ENCODE measurements around the gene SIX4. TPM values are rescaled to one million over a fixed set of nuclear protein-coding genes. Genes with fewer than 3 reads are reported as not detected.

The SIX4 gene
- total and polyA plus RNA-seq, 7 donors = 0.85 to 44.8 (median 26.1) TPM

- TF ChIP-seq CTCF (IDR thresholded peaks at IDR 0.05) = no peak
- Histone ChIP-seq H3K9me3 (no peaks in the 10 kb centered on the region), H3K4me3 (no peak overlapping the region), H3K27ac (no peak overlapping the region), H3K4me1 (no peaks in the 10 kb centered on the region), H3K36me3 (ENCODE audit: insufficient read depth in 1 of 2, low read depth in 1 of 2) (no peaks in the 10 kb centered on the region), H3K27me3 (ENCODE audit: insufficient read depth in 3 of 3, low read length in 2 of 3) (no peaks in the 10 kb centered on the region)
- DNase-seq (no peak), ATAC-seq (no peak)
- intact Hi-C loops (cut with DNase I) = no loop called here
Observed at GRCh38 chr14:60677701-60678100, 46.5 kb downstream of the SIX4 start.

- Histone ChIP-seq H3K4me1 (peaks cover 6% of the 10 kb centered on the region), H3K27me3 (ENCODE audit: insufficient read depth in 3 of 3, low read length in 2 of 3) (no peaks in the 10 kb centered on the region), H3K9me3 (no peaks in the 10 kb centered on the region), H3K4me3 (no peak overlapping the region), H3K27ac (peak overlapping the region; percentile 51), H3K36me3 (ENCODE audit: insufficient read depth in 1 of 2, low read depth in 1 of 2) (no peaks in the 10 kb centered on the region)
- ATAC-seq (peak; percentile 51 to 83 (median 72)), DNase-seq (no peak)
- no peak for TF ChIP-seq CTCF (IDR thresholded peaks at IDR 0.05)
- intact Hi-C loops (cut with DNase I) = no loop called here
- 46 to 52% (median 46%) methylated on average over 3 of the region's 3 CpGs for WGBS, 3 donors
Observed at GRCh38 chr14:60670989-60671388, 53.2 kb downstream of the SIX4 start.

GRCh38 chr14:60668431-60669112, 55.6 kb downstream of the SIX4 start:
- DNase-seq (no peak), ATAC-seq (peak in 1 of 4 donors; percentile 37)
- Histone ChIP-seq H3K4me3 (no peak overlapping the region), H3K27me3 (ENCODE audit: insufficient read depth in 3 of 3, low read length in 2 of 3) (no peaks in the 10 kb centered on the region), H3K9me3 (no peaks in the 10 kb centered on the region), H3K4me1 (peaks cover 20% of the 10 kb centered on the region), H3K27ac (peak overlapping the region; percentile 37), H3K36me3 (ENCODE audit: insufficient read depth in 1 of 2, low read depth in 1 of 2) (no peaks in the 10 kb centered on the region)
- no peak for TF ChIP-seq CTCF (IDR thresholded peaks at IDR 0.05)
- intact Hi-C loops (cut with DNase I) = no loop called here
- WGBS, 3 donors = 88 to 92% (median 89%) methylated on average over 5 of the region's 5 CpGs

- intact Hi-C loops (cut with DNase I) = no loop called here
- H3K27ac ChIP-seq = peak overlapping the region; percentile 76
- peak; percentile 36 to 53 (median 50) for ATAC-seq
- H3K36me3 ChIP-seq (ENCODE audit: insufficient read depth in 1 of 2, low read depth in 1 of 2) = no peaks in the 10 kb centered on the region
- no peak for DNase-seq
- H3K4me1 ChIP-seq = peaks cover 21% of the 10 kb centered on the region
- H3K27me3 ChIP-seq (ENCODE audit: insufficient read depth in 3 of 3, low read length in 2 of 3) = no peaks in the 10 kb centered on the region
- no peak for TF ChIP-seq CTCF (IDR thresholded peaks at IDR 0.05)
- H3K9me3 ChIP-seq = no peaks in the 10 kb centered on the region
- H3K4me3 ChIP-seq = peak overlapping the region; percentile 37
- WGBS, 3 donors = 25 to 26% (median 26%) methylated on average over 3 of the region's 3 CpGs
Observed at GRCh38 chr14:60665177-60665550, 59.0 kb downstream of the SIX4 start.

- Histone ChIP-seq H3K27me3 (ENCODE audit: insufficient read depth in 3 of 3, low read length in 2 of 3) (no peaks in the 10 kb centered on the region), H3K4me3 (no peak overlapping the region), H3K27ac (peak overlapping the region; percentile 47), H3K36me3 (ENCODE audit: insufficient read depth in 1 of 2, low read depth in 1 of 2) (no peaks in the 10 kb centered on the region), H3K4me1 (peaks cover 34% of the 10 kb centered on the region), H3K9me3 (no peaks in the 10 kb centered on the region)
- ATAC-seq = peak in 3 of 4 donors; percentile 38 to 64 (median 59)
- 26 to 33% (median 28%) methylated on average over 1 of the region's 1 CpG for WGBS, 3 donors
- intact Hi-C loops (cut with DNase I) = no loop called here
- no peak for TF ChIP-seq CTCF (IDR thresholded peaks at IDR 0.05)
- no peak for DNase-seq
Observed at GRCh38 chr14:60662982-60663381, 61.2 kb downstream of the SIX4 start.

All from psoas muscle (tissue), 8 donors.